Transverse colon (tissue), 4 donors: Measurements from ENCODE around the gene MLLT10. TPM values are rescaled to one million over a fixed set of nuclear protein-coding genes. Genes with fewer than 3 reads are reported as not detected.

ENCODE experiments used
- DNase-seq: peaks from one replicate; pipeline ENCODE4 v3.0.0-alpha.2; 2019
- H3K27ac ChIP-seq, 4 donors: fragments of 200-600 bp; sonication (generic); 2 replicates each; pipeline ENCODE4 v1.5.1; 2016 to 2018; ENCODE audit warnings: inconsistent platforms in 4 of 4
- H3K27me3 ChIP-seq: fragments of 200-600 bp; sonication (generic); 2 replicates; pipeline ENCODE4 v1.5.1; 2017; ENCODE audit warnings: inconsistent platforms
- H3K36me3 ChIP-seq, 4 donors: fragments of 200-600 bp; sonication (generic); 2 replicates each; pipeline ENCODE4 v1.5.1; 2017 to 2019; ENCODE audit warnings: inconsistent platforms in 4 of 4
- H3K4me1 ChIP-seq, 4 donors: fragments of 200-600 bp; sonication (generic); 2 replicates each; pipeline ENCODE4 v1.5.1; 2017 to 2020; ENCODE audit warnings: inconsistent platforms in 4 of 4
- H3K4me3 ChIP-seq, 4 donors: fragments of 200-600 bp; sonication (generic); 1 replicate in 1 of 4; 2 replicates in 3 of 4; pipeline versions ENCODE4 v1.5.1 to v1.6.1; 2017 to 2019; ENCODE audit warnings: inconsistent platforms in 4 of 4
- H3K9me3 ChIP-seq, 2 donors: fragments of 200-600 bp; sonication (generic); 2 replicates each; pipeline ENCODE4 v1.5.1; 2017 to 2019; ENCODE audit warnings: inconsistent platforms in 2 of 2
- CTCF ChIP-seq, 5 experiments: fragments of 200-600 bp in 3 of 5; fragments of 450-650 bp in 2 of 5; sonication (generic) in 3 of 5; IDR thresholded peaks; 1 replicate in 2 of 5; 2 replicates in 3 of 5; pipeline ENCODE4 v1.5.1; 2016 to 2017; ENCODE audit warnings: antibody characterized with exemption in 5 of 5, inconsistent platforms in 3 of 5, mild to moderate bottlenecking in 2 of 5, moderate library complexity in 1 of 5
- EP300 ChIP-seq: sonication (generic); formaldehyde crosslinking; IDR thresholded peaks from one replicate; pipeline ENCODE4 v1.6.1; 2017; ENCODE audit warnings: antibody characterized with exemption, low read depth
- POLR2A ChIP-seq: fragments of 450-650 bp; IDR thresholded peaks from one replicate; pipeline ENCODE4 v1.6.1; 2016; ENCODE audit warnings: antibody characterized with exemption, mild to moderate bottlenecking, moderate library complexity
- POLR2AphosphoS5 ChIP-seq, 3 donors: sonication (generic); formaldehyde crosslinking; IDR thresholded peaks; one replicate each; pipeline ENCODE4 v1.6.1; 2016; ENCODE audit warnings: antibody characterized with exemption in 3 of 3
- WGBS, 2 donors: methylation state at CpG; one replicate each; pipeline ENCODE4 v1.1.5; 2018; ENCODE audit warnings: low coverage in 1 of 2; 5-methylcytosine and 5-hydroxymethylcytosine counted together
- in situ Hi-C, 4 donors: fragments of 200-750 bp; cut with MboI; loops; one replicate each; pipeline versions ENCODE4 v1.15.0 to v1.15.1; 2017; ENCODE audit warnings: low sequenced_read_pairs in 3 of 4, low pct_ligation_motif_present in 1 of 4, low pct_unique_long_range_greater_than_20kb in 1 of 4
- intact Hi-C: fragments of 100-400 bp; cut with DNase I; formaldehyde crosslinking; loops from one replicate; pipeline ENCODE4 v1.15.1; 2023; ENCODE audit warnings: low total_unique reads
- total RNA-seq, 4 donors: library from RNA; depleted of rRNA; stranded (reverse); fragments of >200 nt; gene quantifications; one replicate each; pipeline ENCODE4 v1.1.0, GENCODE V29; 2016

Gene MLLT10
- total RNA-seq, 4 donors from 2014 or later = 12.0 to 43.0 (median 28.5) TPM

- Histone ChIP-seq H3K4me1 (peaks cover 5 to 53% (median 20%) of the 10 kb centered on the region in 4 donors), H3K27ac (peak overlapping the region; percentile 66 to 85 (median 82)), H3K27me3 (peaks cover 84% of the 10 kb centered on the region), H3K36me3 (no peaks in the 10 kb centered on the region), H3K4me3 (peak overlapping the region in 3 of 4 donors; percentile 50 to 63 (median 58)), H3K9me3 (no peaks in the 10 kb centered on the region)
- intact Hi-C loops = no loop called here
- DNase-seq = no peak
- WGBS, 2 donors = 8 to 9% methylated on average over 11 to 16 of the region's 16 CpGs
- in situ Hi-C loops = loop anchor here in 1 of 4 donors (25.0 kb wide), 1 partner anchor 793 kb away; the partner anchor contains the start of genes BMI1 and COMMD3
- TF ChIP-seq POLR2A (no peak), POLR2AphosphoS5 (IDR thresholded peaks at IDR 0.05) (peak in 1 of 3 donors; percentile 2), EP300 (no peak)
Observed at GRCh38 chr10:21518641-21519396, 15.2 kb upstream of the MLLT10 start.

GRCh38 chr10:21519397-21519933, 14.6 kb upstream of the MLLT10 start:
- H3K4me3 ChIP-seq = peak overlapping the region in 3 of 4 donors; percentile 20 to 63 (median 50)
- no peak for DNase-seq
- H3K9me3 ChIP-seq = no peaks in the 10 kb centered on the region
- peak overlapping the region; percentile 66 to 85 (median 82) for H3K27ac ChIP-seq
- no peaks in the 10 kb centered on the region for H3K36me3 ChIP-seq
- peaks cover 79% of the 10 kb centered on the region for H3K27me3 ChIP-seq
- H3K4me1 ChIP-seq = peaks cover 5 to 59% (median 20%) of the 10 kb centered on the region in 4 donors
- in situ Hi-C loops (loop anchor here in 1 of 4 donors (25.0 kb wide), 1 partner anchor 793 kb away; the partner anchor contains the start of genes BMI1 and COMMD3), intact Hi-C loops (no loop called here)
- no peak for TF ChIP-seq POLR2AphosphoS5 (IDR thresholded peaks at IDR 0.05)
- no peak for TF ChIP-seq CTCF (IDR thresholded peaks at IDR 0.05)
- no peak for TF ChIP-seq EP300
- no peak for TF ChIP-seq POLR2A
- 19 to 27% methylated on average over 10 to 11 of the region's 11 CpGs for WGBS, 2 donors

GRCh38 chr10:21519941-21520436, 14.0 kb upstream of the MLLT10 start:
- 2 to 17% methylated on average over 8 to 12 of the region's 12 CpGs for WGBS, 2 donors
- Histone ChIP-seq H3K9me3 (no peaks in the 10 kb centered on the region), H3K4me1 (peaks cover 5 to 64% (median 22%) of the 10 kb centered on the region in 4 donors), H3K27me3 (peaks cover 76% of the 10 kb centered on the region), H3K27ac (peak overlapping the region; percentile 66 to 85 (median 82)), H3K4me3 (peak overlapping the region in 3 of 4 donors; percentile 20 to 63 (median 50)), H3K36me3 (no peaks in the 10 kb centered on the region)
- intact Hi-C loops = no loop called here
- no peak for DNase-seq
- TF ChIP-seq POLR2AphosphoS5 (IDR thresholded peaks at IDR 0.05) (peak in 1 of 3 donors; percentile 22), POLR2A (no peak), CTCF (IDR thresholded peaks at IDR 0.05) (no peak)
- in situ Hi-C loops = loop anchor here in 1 of 4 donors (25.0 kb wide), 1 partner anchor 792 kb away; the partner anchor contains the start of genes BMI1 and COMMD3

- no peaks in the 10 kb centered on the region for H3K9me3 ChIP-seq
- H3K27me3 ChIP-seq = peaks cover 71% of the 10 kb centered on the region
- DNase-seq = no peak
- TF ChIP-seq CTCF (IDR thresholded peaks at IDR 0.05) = no peak
- no peak for TF ChIP-seq POLR2AphosphoS5 (IDR thresholded peaks at IDR 0.05)
- TF ChIP-seq POLR2A = no peak
- TF ChIP-seq EP300 = no peak
- intact Hi-C loops = no loop called here
- in situ Hi-C loops = loop anchor here in 1 of 4 donors (25.0 kb wide), 1 partner anchor 792 kb away; the partner anchor contains the start of genes BMI1 and COMMD3
- no peaks in the 10 kb centered on the region for H3K36me3 ChIP-seq
- peak overlapping the region in 2 of 4 donors; percentile 50 to 63 for H3K4me3 ChIP-seq
- peak overlapping the region; percentile 66 to 85 (median 82) for H3K27ac ChIP-seq
- H3K4me1 ChIP-seq = peaks cover 5 to 68% (median 27%) of the 10 kb centered on the region in 4 donors
Observed at GRCh38 chr10:21520509-21520908, 13.5 kb upstream of the MLLT10 start.
